AG04450 (cell line): ENCODE data around the gene KCTD16. TPM values are rescaled to one million over a fixed set of nuclear protein-coding genes. Genes with fewer than 3 reads are reported as not detected.

Source experiments
- CTCF ChIA-PET: fragments of 300-600, 350-600 bp; formaldehyde crosslinking; extraction: SDS; loops from one replicate; lab custom pipeline; 2022; ENCODE audit warnings: antibody characterized with exemption, inconsistent platforms; lab: Charles Lee
- POLR2A ChIA-PET: fragments of 350-600 bp; formaldehyde crosslinking; extraction: SDS; loops from one replicate; lab custom pipeline; 2021; ENCODE audit warnings: antibody characterized with exemption, inconsistent platforms; lab: Yijun Ruan, JAX
- DNase-seq: peaks from one replicate; pipeline ENCODE4 v3.0.0-alpha.2; 2011; ENCODE audit warnings: low read depth, low spot score
- H3K27ac ChIP-seq: one replicate; pipeline ENCODE4 v1.5.1; 2012; ENCODE audit warnings: low read depth, low read length, control low read depth
- H3K27me3 ChIP-seq: one replicate; pipeline ENCODE4 v1.6.0; 2012; ENCODE audit warnings: low read length; ENCODE audit not compliant: control insufficient read depth, insufficient read depth
- H3K4me3 ChIP-seq: 2 replicates; pipeline ENCODE4 v1.5.1; 2011; ENCODE audit warnings: mild to moderate bottlenecking, low read depth, low read length, control low read depth
- H3K9me3 ChIP-seq: 2 replicates; pipeline ENCODE4 v1.5.1; 2012; ENCODE audit warnings: low read length; ENCODE audit not compliant: control insufficient read depth, insufficient read depth
- CTCF ChIP-seq: IDR thresholded peaks from 2 replicates; pipeline ENCODE4 v1.5.1; 2011; ENCODE audit warnings: low read depth, low read length, control low read depth, inconsistent platforms
- polyA plus RNA-seq: library from polyadenylated mRNA; depleted of rRNA; stranded (reverse); fragments of >200 nt; gene quantifications from 2 replicates; pipeline ENCODE4 v1.2.3, GENCODE V29; 2011

KCTD16 gene
- polyA plus RNA-seq, 1 experiment = 0.38 TPM

- TF ChIP-seq CTCF = no peak
- no peaks in the 10 kb centered on the region for H3K9me3 ChIP-seq
- ChIA-PET CTCF (no interaction called here), POLR2A (no interaction called here)
- H3K27me3 ChIP-seq = no peaks in the 10 kb centered on the region
- H3K27ac ChIP-seq = no peak overlapping the region
- no peak for DNase-seq
- H3K4me3 ChIP-seq = no peak overlapping the region
These were observed 287.5 kb downstream of the KCTD16 start for GRCh38 chr5:144458216-144458615.

- POLR2A ChIA-PET = no interaction called here
- no peaks in the 10 kb centered on the region for H3K27me3 ChIP-seq
- no peak for DNase-seq
- H3K9me3 ChIP-seq = no peaks in the 10 kb centered on the region
- H3K27ac ChIP-seq = no peak overlapping the region
- no peak overlapping the region for H3K4me3 ChIP-seq
- TF ChIP-seq CTCF = no peak
- CTCF ChIA-PET = no interaction called here
These were observed 289.9 kb downstream of the KCTD16 start for GRCh38 chr5:144460600-144460999.

- no peak for DNase-seq
- POLR2A ChIA-PET = no interaction called here
- TF ChIP-seq CTCF = no peak
- CTCF ChIA-PET = interaction anchor here (0.6 kb wide), 1 partner anchor 258 kb away, joined by 3 read pairs; no protein-coding TSS in a partner anchor
- H3K4me3 ChIP-seq = no peak overlapping the region
- no peaks in the 10 kb centered on the region for H3K9me3 ChIP-seq
- no peak overlapping the region for H3K27ac ChIP-seq
- H3K27me3 ChIP-seq = no peaks in the 10 kb centered on the region
These were observed 291.9 kb downstream of the KCTD16 start for GRCh38 chr5:144462577-144462976.

- Histone ChIP-seq H3K4me3 (no peak overlapping the region), H3K9me3 (no peaks in the 10 kb centered on the region), H3K27me3 (no peaks in the 10 kb centered on the region), H3K27ac (no peak overlapping the region)
- DNase-seq = no peak
- ChIA-PET CTCF (no interaction called here), POLR2A (no interaction called here)
- TF ChIP-seq CTCF = no peak
These were observed 293.0 kb downstream of the KCTD16 start for GRCh38 chr5:144463481-144464223.

- Histone ChIP-seq H3K9me3 (no peaks in the 10 kb centered on the region), H3K27ac (no peak overlapping the region), H3K4me3 (no peak overlapping the region), H3K27me3 (no peaks in the 10 kb centered on the region)
- POLR2A ChIA-PET = no interaction called here
- no peak for DNase-seq
- no peak for TF ChIP-seq CTCF
- CTCF ChIA-PET = no interaction called here
These were observed 293.6 kb downstream of the KCTD16 start for GRCh38 chr5:144464306-144464705.
